ENCODE results near the gene CFAP61.

- TF ChIP-seq CTCF (IDR thresholded peaks at IDR 0.05; ENCODE audit: insufficient read depth, low read depth, low read length) (no peak), EZH2 (IDR thresholded peaks at IDR 0.05; ENCODE audit: insufficient read depth, low read length) (no peak)
These were observed at the start of gene CFAP61, which contains the start of gene CRNKL1 for GRCh38 chr20:20052074-20052970.

All from astrocyte (in vitro differentiated cells and primary cell).